ENCODE results near the gene ADCY10. TPM values are rescaled to one million over a fixed set of nuclear protein-coding genes. Genes with fewer than 3 reads are reported as not detected.

The ADCY10 gene
- total and polyA plus RNA-seq, 9 donors, result 0.03 to 0.21 (median 0.09) TPM

DNA sequence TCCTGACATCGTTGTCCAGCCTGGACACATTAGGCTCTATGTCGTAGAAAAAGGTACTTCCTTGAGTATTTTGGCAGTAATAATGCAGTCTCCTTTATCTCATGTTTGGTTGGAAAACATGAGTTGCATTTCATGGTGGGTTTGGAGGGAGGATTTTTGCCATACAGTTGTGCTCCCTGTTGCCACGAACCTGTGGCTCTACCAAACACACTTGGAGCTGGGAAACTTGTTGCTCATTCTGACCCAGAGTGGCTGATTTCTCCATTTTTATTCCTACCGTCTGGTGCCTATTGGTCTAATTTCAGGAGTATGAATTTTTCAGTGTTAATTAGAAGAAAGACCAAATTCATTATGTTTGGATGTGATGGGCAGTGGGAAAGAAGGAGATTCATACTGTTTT lies 141.5 kb downstream of the ADCY10 start:
- no peak for DNase-seq
- Histone ChIP-seq H3K9me3 (replicated peaks; ENCODE audit: control insufficient read depth, low read depth, low read length) (no peaks in the 10 kb centered on the region), H3K27me3 (ENCODE audit: control insufficient read depth, insufficient read depth, low read length) (no peaks in the 10 kb centered on the region), H3K4me1 (ENCODE audit: control insufficient read depth, insufficient read depth, low read length) (no peaks in the 10 kb centered on the region), H3K4me3 (ENCODE audit: low read length) (no peak overlapping the region), H3K36me3 (ENCODE audit: control insufficient read depth, insufficient read depth, low read length) (peaks cover 37% of the 10 kb centered on the region), H3K27ac (ENCODE audit: low read length) (no peak overlapping the region)
- 100% methylated on average over 2 of the region's 4 CpGs for WGBS (ENCODE audit: insufficient coverage)

DNA sequence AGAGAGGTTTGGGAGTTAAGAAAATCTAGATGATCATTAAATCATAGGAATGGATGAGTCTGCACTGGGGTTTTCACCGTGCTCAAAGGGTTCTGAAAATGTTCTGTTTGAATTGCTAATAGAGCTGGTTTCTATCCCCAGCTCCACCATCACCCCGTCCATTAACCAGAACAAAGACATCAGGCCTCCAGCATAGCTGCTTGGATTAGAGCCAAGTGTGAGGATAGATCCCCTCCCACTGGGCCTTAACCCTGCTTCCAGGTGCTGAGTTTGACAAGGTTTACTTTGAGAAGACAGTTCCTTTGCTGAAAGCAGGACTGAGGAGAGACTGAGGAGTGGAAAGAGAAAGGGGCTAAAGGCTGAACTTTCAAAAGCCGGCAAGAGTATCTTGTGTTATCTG lies 143.8 kb downstream of the ADCY10 start:
- no peaks in the 10 kb centered on the region for H3K9me3 ChIP-seq (replicated peaks; ENCODE audit: control insufficient read depth, low read depth, low read length)
- H3K4me1 ChIP-seq (ENCODE audit: control insufficient read depth, insufficient read depth, low read length), result no peaks in the 10 kb centered on the region
- no CpG with 5 or more reads among the region's 3 CpGs for whole genome bisulfite sequencing (ENCODE audit: insufficient coverage)
- no peaks in the 10 kb centered on the region for H3K27me3 ChIP-seq (ENCODE audit: control insufficient read depth, insufficient read depth, low read length)
- no peak overlapping the region for H3K4me3 ChIP-seq (ENCODE audit: low read length)
- H3K27ac ChIP-seq (ENCODE audit: low read length), result no peak overlapping the region
- peaks cover 37% of the 10 kb centered on the region for H3K36me3 ChIP-seq (ENCODE audit: control insufficient read depth, insufficient read depth, low read length)
- no peak for DNase-seq

DNA sequence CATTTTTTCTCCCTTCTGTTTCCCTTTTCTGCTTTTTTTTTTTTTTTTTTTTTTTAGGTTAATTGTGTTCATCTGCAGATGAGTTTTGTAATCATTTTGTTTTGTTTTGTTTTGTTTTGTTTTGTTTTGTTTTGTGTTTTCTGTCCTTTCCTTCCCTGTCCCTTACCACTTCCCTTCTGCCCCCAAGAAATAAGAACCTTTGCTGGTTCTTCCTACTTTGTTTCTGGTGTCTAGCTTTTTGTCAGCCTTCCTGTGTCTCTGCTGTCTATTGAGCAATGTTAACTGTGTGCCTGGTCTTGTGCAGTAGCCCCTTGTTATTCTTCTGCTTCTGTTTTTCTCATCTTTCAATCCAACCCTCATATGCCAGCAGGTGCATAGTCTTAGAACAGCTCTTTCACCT lies 146.2 kb downstream of the ADCY10 start:
- Histone ChIP-seq H3K4me1 (ENCODE audit: control insufficient read depth, insufficient read depth, low read length) (no peaks in the 10 kb centered on the region), H3K4me3 (ENCODE audit: low read length) (no peak overlapping the region), H3K9me3 (replicated peaks; ENCODE audit: control insufficient read depth, low read depth, low read length) (no peaks in the 10 kb centered on the region), H3K36me3 (ENCODE audit: control insufficient read depth, insufficient read depth, low read length) (peaks cover 30% of the 10 kb centered on the region), H3K27me3 (ENCODE audit: control insufficient read depth, insufficient read depth, low read length) (no peaks in the 10 kb centered on the region), H3K27ac (ENCODE audit: low read length) (no peak overlapping the region)
- DNase-seq, result no peak

DNA sequence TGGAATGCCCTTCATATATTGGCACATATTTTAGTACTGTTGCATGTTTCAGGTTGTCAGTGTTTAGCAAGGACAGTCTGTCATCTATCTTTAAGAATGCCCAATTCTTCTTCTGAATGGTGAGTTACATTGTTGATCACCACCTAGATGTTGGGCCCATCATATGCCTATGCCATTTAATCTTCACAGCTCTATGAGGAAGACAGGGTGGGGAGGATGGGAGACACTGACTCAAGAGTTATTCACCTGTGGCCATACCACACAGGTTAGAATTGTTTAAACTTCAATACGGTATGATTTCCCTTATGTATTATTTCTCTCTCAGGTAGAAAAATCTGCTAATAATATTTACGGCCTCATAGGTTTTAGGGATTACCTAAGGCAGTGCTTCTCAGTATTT lies 147.4 kb downstream of the ADCY10 start:
- Histone ChIP-seq H3K9me3 (replicated peaks; ENCODE audit: control insufficient read depth, low read depth, low read length) (no peaks in the 10 kb centered on the region), H3K27ac (ENCODE audit: low read length) (no peak overlapping the region), H3K36me3 (ENCODE audit: control insufficient read depth, insufficient read depth, low read length) (peaks cover 23% of the 10 kb centered on the region), H3K4me3 (ENCODE audit: low read length) (no peak overlapping the region), H3K27me3 (ENCODE audit: control insufficient read depth, insufficient read depth, low read length) (no peaks in the 10 kb centered on the region), H3K4me1 (ENCODE audit: control insufficient read depth, insufficient read depth, low read length) (no peaks in the 10 kb centered on the region)
- no CpG with 5 or more reads among the region's 2 CpGs for WGBS (ENCODE audit: insufficient coverage)
- no peak for DNase-seq

DNA sequence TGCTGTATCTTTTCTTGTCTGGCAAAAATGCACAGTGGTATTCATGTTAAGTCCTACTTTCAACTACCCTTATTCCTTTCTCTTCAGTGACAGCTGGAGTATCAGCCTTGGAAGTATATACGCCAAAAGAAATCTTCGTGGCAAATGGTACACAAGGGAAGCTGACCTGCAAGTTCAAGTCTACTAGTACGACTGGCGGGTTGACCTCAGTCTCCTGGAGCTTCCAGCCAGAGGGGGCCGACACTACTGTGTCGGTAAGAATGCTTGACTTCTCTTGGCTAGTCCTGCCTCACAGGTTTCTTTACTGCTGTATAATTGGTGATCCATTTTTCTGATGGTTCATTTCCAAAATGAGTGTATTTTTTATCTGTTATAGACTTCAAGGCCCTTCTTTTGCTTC lies 148.4 kb downstream of the ADCY10 start:
- H3K4me1 ChIP-seq (ENCODE audit: control insufficient read depth, insufficient read depth, low read length), result no peaks in the 10 kb centered on the region
- no peaks in the 10 kb centered on the region for H3K27me3 ChIP-seq (ENCODE audit: control insufficient read depth, insufficient read depth, low read length)
- no peak overlapping the region for H3K27ac ChIP-seq (ENCODE audit: low read length)
- 81% methylated on average over 3 of the region's 6 CpGs for WGBS (ENCODE audit: insufficient coverage)
- no peaks in the 10 kb centered on the region for H3K9me3 ChIP-seq (replicated peaks; ENCODE audit: control insufficient read depth, low read depth, low read length)
- no peak overlapping the region for H3K4me3 ChIP-seq (ENCODE audit: low read length)
- DNase-seq, result no peak
- peaks cover 20% of the 10 kb centered on the region for H3K36me3 ChIP-seq (ENCODE audit: control insufficient read depth, insufficient read depth, low read length)

DNA sequence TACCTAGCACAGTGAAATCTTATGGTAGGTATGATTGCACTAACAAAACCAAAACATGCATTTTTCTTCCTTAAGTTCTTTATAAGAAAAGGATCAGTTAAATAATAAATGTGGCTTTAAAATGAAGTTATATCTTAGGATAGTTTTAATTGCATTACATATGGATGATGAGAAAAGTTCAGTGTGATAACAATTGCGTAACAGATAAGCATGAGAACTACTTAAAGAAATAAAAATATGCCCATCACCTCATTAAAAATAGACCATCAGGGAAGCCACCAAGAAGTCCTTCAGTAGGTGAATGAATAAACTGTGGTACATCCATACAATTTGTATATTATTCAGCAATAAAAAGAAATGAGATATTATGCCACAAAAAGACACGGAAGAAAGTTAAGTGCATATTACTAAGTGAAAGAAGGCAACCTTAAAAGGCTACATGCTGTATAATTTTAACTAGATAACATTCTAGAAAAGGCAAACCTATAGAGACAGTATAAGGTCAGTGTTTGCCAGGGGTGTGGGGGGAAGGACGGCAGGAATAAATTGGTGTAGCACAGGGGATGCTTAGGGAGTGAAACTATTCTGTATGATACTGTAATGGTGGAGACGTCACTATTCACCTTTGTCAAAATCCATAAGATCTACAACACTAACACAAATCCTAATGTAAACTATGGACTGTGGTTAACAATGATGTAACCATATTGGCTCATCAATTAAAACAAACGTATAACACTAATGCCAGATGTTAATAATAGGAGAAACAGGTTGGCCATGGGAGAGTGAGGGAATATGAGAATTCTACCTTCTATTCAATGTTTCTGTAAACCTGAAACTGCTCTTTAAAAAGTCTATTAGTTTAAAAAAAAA lies 149.2 kb downstream of the ADCY10 start:
- Histone ChIP-seq H3K36me3 (ENCODE audit: control insufficient read depth, insufficient read depth, low read length) (peaks cover 13% of the 10 kb centered on the region), H3K4me1 (ENCODE audit: control insufficient read depth, insufficient read depth, low read length) (no peaks in the 10 kb centered on the region), H3K27me3 (ENCODE audit: control insufficient read depth, insufficient read depth, low read length) (no peaks in the 10 kb centered on the region), H3K4me3 (ENCODE audit: low read length) (no peak overlapping the region), H3K27ac (ENCODE audit: low read length) (no peak overlapping the region), H3K9me3 (replicated peaks; ENCODE audit: control insufficient read depth, low read depth, low read length) (no peaks in the 10 kb centered on the region)
- no peak for DNase-seq
- no CpG with 5 or more reads among the region's 5 CpGs for WGBS (ENCODE audit: insufficient coverage)

DNA sequence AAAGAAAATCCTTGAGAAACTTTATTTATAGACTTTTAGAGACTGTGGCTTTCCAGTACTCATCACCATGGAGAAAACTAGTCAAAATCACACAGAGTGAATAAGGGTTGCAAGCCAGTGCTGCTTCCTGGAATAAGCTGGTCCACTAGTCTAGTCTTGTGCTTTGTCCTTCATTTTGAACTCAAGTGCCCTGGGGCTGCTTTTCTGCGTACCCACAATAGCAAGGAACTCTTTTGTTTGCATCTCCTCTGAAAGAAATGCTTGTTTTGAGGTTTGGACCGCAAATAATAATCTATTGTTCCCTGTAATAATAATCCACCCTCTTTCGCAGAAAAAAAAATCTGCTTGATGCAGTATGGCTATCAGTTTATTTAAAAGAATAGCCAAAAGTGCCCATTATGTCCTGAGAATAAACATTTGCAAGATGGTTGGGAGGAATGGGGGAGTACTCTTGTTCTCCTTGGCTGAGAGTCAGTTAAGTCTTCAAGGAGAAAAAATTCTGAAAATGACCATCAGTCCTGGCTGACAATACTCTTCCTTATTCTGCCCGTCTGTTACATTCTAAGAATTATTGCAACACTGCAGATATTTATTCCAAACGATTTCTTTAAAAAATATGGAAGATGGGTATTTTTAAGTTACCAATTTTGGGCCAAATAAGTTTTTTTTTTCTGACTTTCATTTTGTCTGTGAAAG lies 150.3 kb downstream of the ADCY10 start:
- no CpG with 5 or more reads among the region's 5 CpGs for WGBS (ENCODE audit: insufficient coverage)
- peak; percentile 20 for DNase-seq
- no peaks in the 10 kb centered on the region for H3K4me1 ChIP-seq (ENCODE audit: control insufficient read depth, insufficient read depth, low read length)

DNA sequence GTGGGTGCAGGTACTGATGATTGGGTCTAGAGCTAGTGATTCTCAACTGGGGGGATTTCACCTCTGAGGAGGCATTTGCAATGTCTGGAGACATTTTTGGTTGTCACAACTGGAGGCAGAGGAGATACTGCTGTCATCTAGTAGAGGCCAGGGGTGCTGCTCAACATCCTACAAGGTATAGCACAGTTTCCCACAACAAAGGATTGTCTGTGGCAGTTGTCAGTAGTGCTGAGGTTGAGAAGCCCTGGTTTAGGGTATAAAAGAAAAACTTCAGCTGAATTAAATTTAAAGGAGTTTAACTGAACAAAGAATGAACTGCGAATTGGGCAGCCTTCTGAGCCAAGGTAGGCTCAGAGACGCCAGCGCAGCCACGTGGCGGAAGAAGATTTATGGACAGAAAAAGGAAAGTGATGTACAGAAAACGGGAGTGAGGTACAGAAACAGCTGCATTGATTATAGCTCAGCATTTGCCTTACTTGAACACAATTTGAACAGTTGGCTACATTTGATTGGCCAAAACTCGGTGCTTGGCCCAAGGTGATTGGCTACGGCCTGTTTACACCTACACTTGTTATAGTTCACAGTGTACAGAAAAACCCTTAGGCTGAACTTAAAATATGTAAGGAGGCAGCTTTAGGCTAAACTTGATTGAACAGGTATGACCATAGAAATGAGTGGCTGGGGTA lies 151.7 kb downstream of the ADCY10 start:
- no peaks in the 10 kb centered on the region for H3K4me1 ChIP-seq (ENCODE audit: control insufficient read depth, insufficient read depth, low read length)
- whole genome bisulfite sequencing (ENCODE audit: insufficient coverage), result 95% methylated on average over 2 of the region's 8 CpGs

More for the DNA sequence above, 150.3 kb downstream of the ADCY10 start:
- H3K9me3 ChIP-seq (replicated peaks; ENCODE audit: control insufficient read depth, low read depth, low read length), result no peaks in the 10 kb centered on the region
- H3K36me3 ChIP-seq (ENCODE audit: control insufficient read depth, insufficient read depth, low read length), result peaks cover 5% of the 10 kb centered on the region
- no peak overlapping the region for H3K27ac ChIP-seq (ENCODE audit: low read length)
- H3K27me3 ChIP-seq (ENCODE audit: control insufficient read depth, insufficient read depth, low read length), result no peaks in the 10 kb centered on the region
- no peak overlapping the region for H3K4me3 ChIP-seq (ENCODE audit: low read length)

DNA sequence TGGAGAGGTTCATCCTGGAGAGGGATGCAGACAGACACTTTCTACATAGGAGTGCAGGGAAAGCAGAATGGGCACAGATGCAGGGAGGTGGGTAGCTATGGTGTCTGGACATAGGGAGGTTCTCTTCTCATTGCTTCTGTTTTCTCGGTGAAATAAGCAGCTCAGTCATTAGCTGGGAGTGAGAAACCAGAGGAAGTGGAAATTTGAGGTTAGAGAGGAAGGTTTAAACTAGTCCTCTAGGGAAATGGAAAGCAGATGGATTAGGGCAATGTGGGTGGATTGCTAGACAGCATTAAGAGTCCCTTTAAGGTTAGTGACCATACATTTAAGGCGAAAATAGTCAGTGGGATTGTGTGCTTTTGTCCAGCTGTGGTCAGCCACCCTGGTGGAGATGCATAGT lies 152.5 kb downstream of the ADCY10 start:
- Histone ChIP-seq H3K4me1 (ENCODE audit: control insufficient read depth, insufficient read depth, low read length) (peaks cover 3% of the 10 kb centered on the region), H3K9me3 (replicated peaks; ENCODE audit: control insufficient read depth, low read depth, low read length) (no peaks in the 10 kb centered on the region), H3K27ac (ENCODE audit: low read length) (no peak overlapping the region), H3K4me3 (ENCODE audit: low read length) (no peak overlapping the region), H3K27me3 (ENCODE audit: control insufficient read depth, insufficient read depth, low read length) (no peaks in the 10 kb centered on the region), H3K36me3 (ENCODE audit: control insufficient read depth, insufficient read depth, low read length) (no peaks in the 10 kb centered on the region)
- peak; percentile 23 for DNase-seq
- WGBS (ENCODE audit: insufficient coverage), result 46% methylated on average over 2 of the region's 2 CpGs

More for the DNA sequence above, 151.7 kb downstream of the ADCY10 start:
- no peak overlapping the region for H3K27ac ChIP-seq (ENCODE audit: low read length)
- H3K9me3 ChIP-seq (replicated peaks; ENCODE audit: control insufficient read depth, low read depth, low read length), result no peaks in the 10 kb centered on the region
- no peaks in the 10 kb centered on the region for H3K27me3 ChIP-seq (ENCODE audit: control insufficient read depth, insufficient read depth, low read length)
- DNase-seq, result no peak
- H3K4me3 ChIP-seq (ENCODE audit: low read length), result no peak overlapping the region
- H3K36me3 ChIP-seq (ENCODE audit: control insufficient read depth, insufficient read depth, low read length), result peaks cover 3% of the 10 kb centered on the region

All from muscle of leg (tissue), 11 donors.